K562 (cell line): Measurements from ENCODE around the gene CHCHD10. TPM values are rescaled to one million over a fixed set of nuclear protein-coding genes. Genes with fewer than 3 reads are reported as not detected.

ENCODE experiments used
- ATAC-seq: fragments of 200-7000 bp; cut with Tn5 transposase; 3 replicates; pipeline ENCODE4 v1.9.1; 2020; ENCODE audit warnings: moderate library complexity
- BruUV-seq: library from RNA; stranded (reverse); fragments of 400-500 nt; replicated peaks from 2 replicates; lab custom pipeline; 2021; lab: Mats Ljungman, UMichigan
- CTCF ChIA-PET: fragments of 300-600 bp; formaldehyde crosslinking; extraction: SDS; loops from one replicate; lab custom pipeline; 2021; ENCODE audit warnings: low intra/inter-chr PET ratio; lab: Yijun Ruan, JAX
- POLR2A ChIA-PET: fragments of 300-600, 350-650 bp; sonication (Branson Sonifier 250); formaldehyde crosslinking; extraction: SDS; loops from one replicate; lab custom pipeline; 2021; ENCODE audit warnings: antibody characterized with exemption, inconsistent platforms; lab: Yijun Ruan, JAX
- DNase-seq, 4 experiments: peaks; one replicate each; pipeline versions ENCODE4 v3.0.0 to v3.0.0-alpha.2; 2011 to 2018; ENCODE audit warnings: low spot score in 3 of 4, mixed read lengths in 3 of 4; ENCODE audit errors: extremely low read depth in 1 of 4
- FAIRE-seq: peaks from 2 replicates; lab custom pipeline; 2011; peaks lifted over from hg19 to GRCh38; lab: Jason Lieb, UNC
- H2AFZ ChIP-seq: 2 replicates; pipeline ENCODE4 v1.6.0; 2011; ENCODE audit warnings: low read depth, low read length, control low read depth, inconsistent platforms
- H3K27ac ChIP-seq: fragments of 200-600 bp; 3 replicates; pipeline ENCODE4 v1.8.0; 2011; ENCODE audit warnings: low read depth, mild to moderate bottlenecking, control low read depth, inconsistent platforms, low read length, moderate library complexity, mixed read lengths; ENCODE audit errors: extremely low read depth
- H3K27me3 ChIP-seq, 2 experiments: fragments of 300-600 bp in 1 of 2; 2 replicates in 1 of 2; 3 replicates in 1 of 2; pipeline versions ENCODE4 v1.6.0 to v1.8.0; 2011; ENCODE audit warnings: inconsistent platforms in 2 of 2, low read length in 2 of 2, mild to moderate bottlenecking in 1 of 2, mixed read lengths in 1 of 2, moderate library complexity in 1 of 2; ENCODE audit not compliant: control insufficient read depth in 2 of 2, insufficient read depth in 2 of 2
- H3K36me3 ChIP-seq: fragments of 300-600 bp; 3 replicates; pipeline ENCODE4 v1.8.0; 2011; ENCODE audit warnings: mild to moderate bottlenecking, low read length, inconsistent platforms; ENCODE audit not compliant: control insufficient read depth, insufficient read depth
- H3K4me1 ChIP-seq, 2 experiments: fragments of 200-600 bp in 1 of 2; replicated peaks in 1 of 2; 2 replicates in 1 of 2; 3 replicates in 1 of 2; pipeline versions ENCODE4 v1.5.1 to v1.8.0; 2011; ENCODE audit warnings: inconsistent platforms in 2 of 2, low read length in 2 of 2, mild to moderate bottlenecking in 1 of 2, mixed read lengths in 1 of 2, moderate library complexity in 1 of 2; ENCODE audit not compliant: control insufficient read depth in 2 of 2, insufficient read depth in 2 of 2
- H3K4me2 ChIP-seq: 2 replicates; pipeline ENCODE4 v1.6.1; 2011; ENCODE audit warnings: low read length, control low read depth, inconsistent platforms, mixed read lengths; ENCODE audit not compliant: insufficient read depth
- H3K4me3 ChIP-seq: fragments of 200-600 bp; sonication (generic), shearing (Covaris generic); 2 replicates; pipeline ENCODE4 v1.5.1; 2016; ENCODE audit warnings: control low read depth, inconsistent platforms
- H3K79me2 ChIP-seq: fragments of 200-600 bp; 3 replicates; pipeline ENCODE4 v1.8.0; 2011; ENCODE audit warnings: low read length, inconsistent platforms; ENCODE audit not compliant: control insufficient read depth, insufficient read depth
- H3K9ac ChIP-seq, 2 experiments: 2 replicates each; pipeline versions ENCODE4 v1.6.0 to v1.6.1; 2011; ENCODE audit warnings: low read depth in 2 of 2, low read length in 2 of 2, control low read depth in 1 of 2, inconsistent platforms in 1 of 2, mild to moderate bottlenecking in 1 of 2, mixed read lengths in 1 of 2; ENCODE audit not compliant: insufficient read depth in 1 of 2
- H3K9me1 ChIP-seq: one replicate; pipeline ENCODE4 v1.6.0; 2011; ENCODE audit warnings: inconsistent platforms, mild to moderate bottlenecking, low read length, moderate library complexity; ENCODE audit not compliant: control insufficient read depth, insufficient read depth
- H3K9me3 ChIP-seq: replicated peaks from 2 replicates; pipeline ENCODE4 v1.5.1; 2011; ENCODE audit warnings: low read depth, low read length, inconsistent platforms; ENCODE audit not compliant: control insufficient read depth, insufficient read depth
- H4K20me1 ChIP-seq: replicated peaks from 2 replicates; pipeline ENCODE4 v1.6.1; 2011; ENCODE audit warnings: low read length, inconsistent platforms, mixed read lengths; ENCODE audit not compliant: control insufficient read depth, insufficient read depth
- CBX2 ChIP-seq: fragments of 200-600 bp; sonication (generic); IDR thresholded peaks from one replicate; pipeline ENCODE4 v1.6.1; 2012; ENCODE audit warnings: mild to moderate bottlenecking, low read length, inconsistent platforms; ENCODE audit not compliant: insufficient read depth, poor library complexity, severe bottlenecking
- PCBP1 ChIP-seq: fragments of 200-400 bp; formaldehyde crosslinking; IDR thresholded peaks from 2 replicates; pipeline ENCODE4 v1.6.1; 2018; ENCODE audit warnings: mild to moderate bottlenecking, low read depth, low read length; ENCODE audit not compliant: poor library complexity, severe bottlenecking
- POLR3A ChIP-seq: IDR thresholded peaks from 2 replicates; pipeline ENCODE4 v1.6.1; 2011; ENCODE audit warnings: borderline replicate concordance, mild to moderate bottlenecking, moderate library complexity; ENCODE audit not compliant: insufficient read length, insufficient read depth; ENCODE audit errors: extremely low read depth
- ZBTB7A ChIP-seq: IDR thresholded peaks from 2 replicates; pipeline ENCODE4 v1.6.1; 2011; ENCODE audit warnings: low read depth, mild to moderate bottlenecking, low read length, moderate library complexity, borderline replicate concordance; ENCODE audit not compliant: control insufficient read depth
- WGBS: fragments of 100-300 bp; shearing (Covaris generic); methylation state at CpG from one replicate; pipeline ENCODE4 v1.1.6; 2016; ENCODE audit warnings: low coverage, mixed read lengths; ENCODE audit not compliant: insufficient coverage; ENCODE audit errors: missing lambda C conversion rate; 5-methylcytosine and 5-hydroxymethylcytosine counted together
- in situ Hi-C: fragments of 300-500 bp; cut with MboI; formaldehyde crosslinking; loops from 4 replicates; pipeline ENCODE4 v1.15.0; 2018; ENCODE audit warnings: inconsistent platforms, mixed read lengths
- intact Hi-C: fragments of 100-400 bp; cut with micrococcal nuclease; formaldehyde crosslinking; loops from 2 replicates; pipeline ENCODE4 v1.14.2; 2022
- polyA plus RNA-seq, 8 experiments: library from polyadenylated mRNA; depleted of rRNA in 4 of 8; stranded (reverse) in 5 of 8; unstranded in 3 of 8; fragments of >200 nt; fragmentation: Nextera tagmentation in 2 of 8; fragmentation: Illumina TruSeq in 1 of 8; extraction: Ambion mirVana in 2 of 8; extraction: Trizol in 1 of 8; gene quantifications; 2 replicates each; pipeline versions ENCODE4 v1.2.1 to v1.2.3, GENCODE V29; 2011 to 2014; ENCODE audit warnings: inconsistent platforms in 1 of 8, missing spikeins in 1 of 8
- total RNA-seq, 7 experiments: library from RNA; depleted of rRNA in 6 of 7; stranded (reverse); fragments of >200 nt in 6 of 7; fragmentation: Illumina TruSeq in 2 of 7; extraction: Trizol in 2 of 7; gene quantifications; 2 replicates each; pipeline versions ENCODE4 v1.2.1 to v1.2.3, GENCODE V29; 2011 to 2021; ENCODE audit warnings: low replicate concordance in 1 of 7
- TF ChIP-seq, protein P1 (sequence below): IDR thresholded peaks from 3 replicates; pipeline ENCODE4 v1.6.1; 2011; ENCODE audit warnings: borderline replicate concordance, mild to moderate bottlenecking, moderate library complexity; ENCODE audit not compliant: insufficient read length; ENCODE audit errors: extremely low read depth
- TF ChIP-seq, protein P2 (sequence below), 2 experiments: fragments of 450-650 bp; conservative IDR thresholded peaks; 2 replicates each; pipeline ENCODE4 v1.6.1; 2017; ENCODE audit warnings: mild to moderate bottlenecking in 2 of 2, moderate library complexity in 2 of 2

Gene CHCHD10
- total and polyA plus RNA-seq, 9 of the 15 experiments (the other 6 are each of a cell fraction or from before 2014, with no cell fraction given) = 15.2 to 292 (median 102) TPM

DNA sequence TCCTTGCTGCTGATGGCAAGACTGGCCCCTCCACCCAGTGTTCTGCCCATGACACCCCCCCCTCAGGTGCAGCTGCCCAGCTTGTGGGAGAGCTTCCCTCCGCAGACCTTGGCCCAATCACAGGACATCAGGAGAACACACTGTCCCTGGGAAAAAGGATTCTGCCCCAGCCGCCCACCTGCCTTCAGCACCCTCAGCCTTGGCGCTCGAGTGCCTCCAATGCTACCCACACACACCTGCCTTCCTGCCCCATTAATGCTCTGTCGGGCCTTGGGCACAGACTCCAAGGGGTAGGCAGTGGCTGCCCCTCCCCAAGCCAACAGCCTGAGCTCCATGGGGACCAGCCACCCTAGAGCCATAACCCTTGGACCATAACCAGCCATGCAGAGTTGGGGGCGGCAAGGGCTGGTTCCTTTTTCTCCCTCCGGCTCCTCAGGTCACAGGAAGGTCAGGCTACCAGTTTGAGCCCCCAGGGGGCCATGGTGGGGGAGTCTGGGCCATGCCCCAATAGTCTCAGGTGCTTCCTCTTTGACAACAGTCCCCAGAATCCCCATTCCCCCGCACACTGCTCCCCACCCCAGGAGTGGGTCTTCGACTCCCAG lies 15.6 kb downstream of the CHCHD10 start:
- Histone ChIP-seq H3K4me2 (peak overlapping the region; percentile 32; the same call in 1 of the 2 replicates), H4K20me1 (no peaks in the 10 kb centered on the region), H3K27me3 (no peaks in the 10 kb centered on the region), H3K79me2 (peaks cover 14% of the 10 kb centered on the region; the same call in 2 of the 3 replicates), H3K4me3 (no peak overlapping the region)
- POLR2A ChIA-PET = interaction anchor here (1.0 kb wide), 2 partner anchors 17 to 130 kb away, joined by 3 read pairs; no protein-coding TSS in a partner anchor
- no peak for ATAC-seq
- peak; percentile 9 for TF ChIP-seq POLR3A
- TF ChIP-seq CBX2 = no peak
- TF ChIP-seq, all 486 proteins: peak for 1
- BruUV-seq = no TSS peak
- H3K9me3 ChIP-seq = no peaks in the 10 kb centered on the region
- H3K4me1 ChIP-seq = peaks cover 11 to 28% of the 10 kb centered on the region in 2 experiments
- H3K27ac ChIP-seq = no peak overlapping the region
- H3K9ac ChIP-seq = peak overlapping the region in 1 of 2 experiments; percentile 95; a peak in 2 of 4 replicates
- intact Hi-C loops = no loop called here
- FAIRE-seq (no peak), DNase-seq (no peak)
- CTCF ChIA-PET = no interaction called here
- H3K9me1 ChIP-seq = peaks cover 3% of the 10 kb centered on the region
- 80% methylated on average over 1 of the region's 9 CpGs for WGBS
- H2AFZ ChIP-seq = 0 out of 2 replicates have a peak overlapping the region, but pooled peaks have one; percentile 91
- no peaks in the 10 kb centered on the region for H3K36me3 ChIP-seq
- in situ Hi-C loops = no loop called here

DNA sequence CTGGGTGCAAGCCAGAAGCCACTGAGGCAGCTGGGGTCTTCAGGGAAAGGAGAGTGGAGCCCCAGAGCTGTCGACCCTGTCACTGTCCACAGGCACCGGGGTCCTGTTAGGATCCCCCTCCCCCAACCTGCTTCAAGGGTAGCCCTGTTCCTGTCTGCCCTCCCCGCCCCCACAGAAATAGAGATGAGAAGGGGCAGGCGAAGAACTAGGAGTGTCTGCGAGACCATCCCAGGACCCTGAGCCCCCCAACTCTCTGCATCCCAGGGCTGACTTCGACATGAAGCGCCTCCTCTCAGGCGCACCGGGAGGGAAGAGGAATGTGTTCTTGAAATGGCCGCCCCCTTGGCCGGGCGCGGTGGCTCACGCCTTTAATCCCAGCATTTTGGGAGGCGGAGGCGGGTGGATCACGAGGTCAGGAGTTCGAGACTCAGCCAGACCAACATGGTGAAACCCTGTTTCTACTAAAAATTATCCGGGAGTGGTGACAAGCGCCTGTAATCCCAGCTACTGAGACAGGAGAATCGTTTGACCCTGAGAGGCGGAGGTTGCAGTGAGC lies 16.3 kb downstream of the CHCHD10 start:
- Histone ChIP-seq H3K27me3 (no peaks in the 10 kb centered on the region), H3K9ac (peak overlapping the region; percentile 89 to 95), H4K20me1 (no peaks in the 10 kb centered on the region), H3K79me2 (peaks cover 14% of the 10 kb centered on the region; the same call in 2 of the 3 replicates), H3K4me1 (peaks cover 11 to 28% of the 10 kb centered on the region in 2 experiments), H3K36me3 (no peaks in the 10 kb centered on the region), H3K9me1 (peaks cover 3% of the 10 kb centered on the region), H2AFZ (peak overlapping the region; percentile 91), H3K27ac (peak overlapping the region; percentile 89), H3K4me2 (peak overlapping the region; percentile 89), H3K9me3 (no peaks in the 10 kb centered on the region), H3K4me3 (peak overlapping the region; percentile 73)
- POLR2A ChIA-PET = interaction anchor here (1.0 kb wide), 3 partner anchors 9 to 131 kb away, joined by 3 to 4 read pairs (median 3); no protein-coding TSS in a partner anchor
- intact Hi-C loops = no loop called here
- in situ Hi-C loops = no loop called here
- peak; percentile 54 for ATAC-seq
- no TSS peak for BruUV-seq
- WGBS = 12% methylated on average over 10 of the region's 22 CpGs
- peak; percentile 64 for FAIRE-seq
- CTCF ChIA-PET = no interaction called here
- peak in 3 of 4 experiments; percentile 30 to 52 (median 49) for DNase-seq
- TF ChIP-seq, protein P1, sequence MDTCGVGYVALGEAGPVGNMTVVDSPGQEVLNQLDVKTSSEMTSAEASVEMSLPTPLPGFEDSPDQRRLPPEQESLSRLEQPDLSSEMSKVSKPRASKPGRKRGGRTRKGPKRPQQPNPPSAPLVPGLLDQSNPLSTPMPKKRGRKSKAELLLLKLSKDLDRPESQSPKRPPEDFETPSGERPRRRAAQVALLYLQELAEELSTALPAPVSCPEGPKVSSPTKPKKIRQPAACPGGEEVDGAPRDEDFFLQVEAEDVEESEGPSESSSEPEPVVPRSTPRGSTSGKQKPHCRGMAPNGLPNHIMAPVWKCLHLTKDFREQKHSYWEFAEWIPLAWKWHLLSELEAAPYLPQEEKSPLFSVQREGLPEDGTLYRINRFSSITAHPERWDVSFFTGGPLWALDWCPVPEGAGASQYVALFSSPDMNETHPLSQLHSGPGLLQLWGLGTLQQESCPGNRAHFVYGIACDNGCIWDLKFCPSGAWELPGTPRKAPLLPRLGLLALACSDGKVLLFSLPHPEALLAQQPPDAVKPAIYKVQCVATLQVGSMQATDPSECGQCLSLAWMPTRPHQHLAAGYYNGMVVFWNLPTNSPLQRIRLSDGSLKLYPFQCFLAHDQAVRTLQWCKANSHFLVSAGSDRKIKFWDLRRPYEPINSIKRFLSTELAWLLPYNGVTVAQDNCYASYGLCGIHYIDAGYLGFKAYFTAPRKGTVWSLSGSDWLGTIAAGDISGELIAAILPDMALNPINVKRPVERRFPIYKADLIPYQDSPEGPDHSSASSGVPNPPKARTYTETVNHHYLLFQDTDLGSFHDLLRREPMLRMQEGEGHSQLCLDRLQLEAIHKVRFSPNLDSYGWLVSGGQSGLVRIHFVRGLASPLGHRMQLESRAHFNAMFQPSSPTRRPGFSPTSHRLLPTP = peak; percentile 61
- peak; percentile 4 for TF ChIP-seq PCBP1
- TF ChIP-seq ZBTB7A = peak; percentile 64; the same call in 1 of the 2 replicates
- TF ChIP-seq, protein P2, sequence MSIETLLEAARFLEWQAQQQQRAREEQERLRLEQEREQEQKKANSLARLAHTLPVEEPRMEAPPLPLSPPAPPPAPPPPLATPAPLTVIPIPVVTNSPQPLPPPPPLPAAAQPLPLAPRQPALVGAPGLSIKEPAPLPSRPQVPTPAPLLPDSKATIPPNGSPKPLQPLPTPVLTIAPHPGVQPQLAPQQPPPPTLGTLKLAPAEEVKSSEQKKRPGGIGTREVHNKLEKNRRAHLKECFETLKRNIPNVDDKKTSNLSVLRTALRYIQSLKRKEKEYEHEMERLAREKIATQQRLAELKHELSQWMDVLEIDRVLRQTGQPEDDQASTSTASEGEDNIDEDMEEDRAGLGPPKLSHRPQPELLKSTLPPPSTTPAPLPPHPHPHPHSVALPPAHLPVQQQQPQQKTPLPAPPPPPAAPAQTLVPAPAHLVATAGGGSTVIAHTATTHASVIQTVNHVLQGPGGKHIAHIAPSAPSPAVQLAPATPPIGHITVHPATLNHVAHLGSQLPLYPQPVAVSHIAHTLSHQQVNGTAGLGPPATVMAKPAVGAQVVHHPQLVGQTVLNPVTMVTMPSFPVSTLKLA (conservative IDR thresholded peaks at IDR 0.05) = no peak; a peak in 1 of 4 replicates
